Upper lobe of right lung (tissue), 1 donor: Measurements from ENCODE around the gene RASGRF2. TPM values are rescaled to one million over a fixed set of nuclear protein-coding genes. Genes with fewer than 3 reads are reported as not detected.

Experiments
- ATAC-seq: fragments of 200-7000 bp; cut with Tn5 transposase; one replicate; pipeline ENCODE4 v1.9.1; 2020; ENCODE audit warnings: mild to moderate bottlenecking, moderate library complexity
- DNase-seq: peaks from one replicate; pipeline ENCODE4 v3.0.0-alpha.2; 2020
- H3K27ac ChIP-seq: fragments of 200-600 bp; one replicate; pipeline ENCODE4 v1.8.0; 2022
- H3K27me3 ChIP-seq: fragments of 200-600 bp; one replicate; pipeline ENCODE4 v1.8.0; 2022; ENCODE audit warnings: mild to moderate bottlenecking
- H3K36me3 ChIP-seq: fragments of 200-600 bp; one replicate; pipeline ENCODE4 v1.8.0; 2022
- H3K4me1 ChIP-seq: fragments of 200-600 bp; one replicate; pipeline ENCODE4 v1.8.0; 2022
- H3K4me3 ChIP-seq: fragments of 200-600 bp; one replicate; pipeline ENCODE4 v1.8.0; 2022; ENCODE audit warnings: mild to moderate bottlenecking
- H3K9me3 ChIP-seq: fragments of 200-600 bp; one replicate; pipeline ENCODE4 v1.8.0; 2022
- CTCF ChIP-seq: fragments of 200-600 bp; IDR thresholded peaks from one replicate; pipeline ENCODE4 v1.8.0; 2022; ENCODE audit warnings: antibody characterized with exemption
- intact Hi-C: fragments of 100-400 bp; cut with DNase I; formaldehyde crosslinking; loops from one replicate; pipeline ENCODE4 v1.11.0; 2022
- total RNA-seq: library from RNA; stranded (reverse); fragmentation: NEBNext Ultra II Directional; extraction: Animal tissue kit (Norgen Biotek cat#: 25700); gene quantifications from one replicate; pipeline ENCODE4 v1.2.1, GENCODE V29; 2021
- donor health status: DM: no; HTN: yes; CAD: no; lungs with severe emphysema.

RASGRF2 gene
- total RNA-seq, 1 donor from 2014 or later, result 5.4 TPM

- no peaks in the 10 kb centered on the region for H3K36me3 ChIP-seq
- no peaks in the 10 kb centered on the region for H3K27me3 ChIP-seq
- TF ChIP-seq CTCF, result no peak
- ATAC-seq, result no peak
- intact Hi-C loops, result no loop called here
- H3K9me3 ChIP-seq, result no peaks in the 10 kb centered on the region
- no peak overlapping the region for H3K4me3 ChIP-seq
- no peak overlapping the region for H3K27ac ChIP-seq
- no peaks in the 10 kb centered on the region for H3K4me1 ChIP-seq
- no peak for DNase-seq
Observed at GRCh38 chr5:81241001-81241400, 280.8 kb downstream of the RASGRF2 start.

- ATAC-seq, result no peak
Observed at GRCh38 chr5:81241961-81242648, 281.9 kb downstream of the RASGRF2 start.

GRCh38 chr5:81242906-81243436, 282.8 kb downstream of the RASGRF2 start:
- H3K4me1 ChIP-seq, result no peaks in the 10 kb centered on the region
- no peaks in the 10 kb centered on the region for H3K9me3 ChIP-seq
- no peak for ATAC-seq
- no peak for TF ChIP-seq CTCF
- intact Hi-C loops, result no loop called here
- no peak overlapping the region for H3K4me3 ChIP-seq
- H3K27me3 ChIP-seq, result no peaks in the 10 kb centered on the region
- H3K36me3 ChIP-seq, result no peaks in the 10 kb centered on the region
- DNase-seq, result no peak
- H3K27ac ChIP-seq, result no peak overlapping the region

More at GRCh38 chr5:81241961-81242648, 281.9 kb downstream of the RASGRF2 start:
- Histone ChIP-seq H3K4me3 (no peak overlapping the region), H3K4me1 (no peaks in the 10 kb centered on the region), H3K27me3 (no peaks in the 10 kb centered on the region), H3K27ac (no peak overlapping the region), H3K9me3 (no peaks in the 10 kb centered on the region), H3K36me3 (no peaks in the 10 kb centered on the region)
- no peak for DNase-seq
- intact Hi-C loops, result no loop called here
- no peak for TF ChIP-seq CTCF

GRCh38 chr5:81244451-81244850, 284.3 kb downstream of the RASGRF2 start:
- no peak for DNase-seq
- Histone ChIP-seq H3K9me3 (no peaks in the 10 kb centered on the region), H3K27ac (no peak overlapping the region), H3K36me3 (no peaks in the 10 kb centered on the region), H3K27me3 (no peaks in the 10 kb centered on the region), H3K4me1 (no peaks in the 10 kb centered on the region), H3K4me3 (no peak overlapping the region)
- no peak for ATAC-seq
- intact Hi-C loops, result no loop called here
- no peak for TF ChIP-seq CTCF

- no peak for ATAC-seq
Observed at GRCh38 chr5:81245871-81246235, 285.7 kb downstream of the RASGRF2 start.

More at GRCh38 chr5:81245871-81246235, 285.7 kb downstream of the RASGRF2 start:
- intact Hi-C loops, result no loop called here
- no peak overlapping the region for H3K4me3 ChIP-seq
- no peaks in the 10 kb centered on the region for H3K27me3 ChIP-seq
- H3K36me3 ChIP-seq, result no peaks in the 10 kb centered on the region
- H3K27ac ChIP-seq, result no peak overlapping the region
- TF ChIP-seq CTCF, result no peak
- no peaks in the 10 kb centered on the region for H3K9me3 ChIP-seq
- no peak for DNase-seq
- H3K4me1 ChIP-seq, result no peaks in the 10 kb centered on the region
